H1 (cell line): Measurements from ENCODE around the gene KCND3. TPM values are rescaled to one million over a fixed set of nuclear protein-coding genes. Genes with fewer than 3 reads are reported as not detected.
A peak's percentile ranks its signal among the peaks of the same experiment; 100 is the strongest.

Experiments used
- CTCF ChIA-PET: fragments of 300-600 bp; sonication (Branson Sonifier 250); formaldehyde crosslinking; loops from one replicate; lab custom pipeline; 2021; ENCODE audit not compliant: partially characterized antibody; lab: Charles Lee
- POLR2A ChIA-PET: fragments of 300-600 bp; sonication (Branson Sonifier 250); formaldehyde crosslinking; loops from one replicate; lab custom pipeline; 2021; ENCODE audit warnings: inconsistent platforms; ENCODE audit not compliant: partially characterized antibody; lab: Charles Lee
- DNase-seq, 2 experiments: peaks; one replicate each; pipeline versions ENCODE4 v3.0.0 to v3.0.0-alpha.2; 2010 to 2022; ENCODE audit warnings: low spot score in 2 of 2, low read depth in 1 of 2, mixed read lengths in 1 of 2
- FAIRE-seq: peaks from 2 replicates; lab custom pipeline; 2011; peaks lifted over from hg19 to GRCh38; lab: Jason Lieb, UNC
- H2AFZ ChIP-seq: 2 replicates; pipeline ENCODE4 v1.8.1; 2012; ENCODE audit warnings: low read length, inconsistent platforms
- H2AK5ac ChIP-seq: 2 replicates; pipeline ENCODE4 v1.6.1; 2013; ENCODE audit warnings: low read depth, low read length
- H2BK120ac ChIP-seq: replicated peaks from 2 replicates; pipeline ENCODE3; 2013; ENCODE audit warnings: low read depth, low read length, inconsistent platforms
- H2BK12ac ChIP-seq: 2 replicates; pipeline ENCODE4 v1.6.1; 2013; ENCODE audit warnings: low read depth, low read length
- H2BK15ac ChIP-seq: 2 replicates; pipeline ENCODE4 v1.6.1; 2013; ENCODE audit warnings: low read length
- H2BK20ac ChIP-seq: 2 replicates; pipeline ENCODE4 v1.6.1; 2013; ENCODE audit warnings: low read length
- H2BK5ac ChIP-seq: 2 replicates; pipeline ENCODE4 v1.6.1; 2013; ENCODE audit warnings: low read depth, low read length
- H3K14ac ChIP-seq: 2 replicates; pipeline ENCODE4 v1.6.1; 2013; ENCODE audit warnings: inconsistent platforms; ENCODE audit not compliant: insufficient read length
- H3K18ac ChIP-seq: 2 replicates; pipeline ENCODE4 v1.6.1; 2013; ENCODE audit warnings: low read length; ENCODE audit errors: extremely low read depth
- H3K23ac ChIP-seq: 2 replicates; pipeline ENCODE4 v1.6.1; 2013; ENCODE audit warnings: inconsistent platforms; ENCODE audit not compliant: insufficient read length
- H3K23me2 ChIP-seq: 2 replicates; pipeline ENCODE4 v1.6.1; 2013; ENCODE audit warnings: low read depth, low read length
- H3K27ac ChIP-seq: 2 replicates; pipeline ENCODE4 v1.6.1; 2011; ENCODE audit warnings: low read depth, low read length, inconsistent platforms
- H3K27me3 ChIP-seq, 4 experiments: replicated peaks in 1 of 4; 1 replicate in 1 of 4; 2 replicates in 3 of 4; pipeline versions ENCODE4 v1.6.1 to v1.8.1; 2011 to 2013; ENCODE audit warnings: low read length in 3 of 4, mild to moderate bottlenecking in 3 of 4, inconsistent platforms in 2 of 4, mixed read lengths in 2 of 4, moderate library complexity in 1 of 4; ENCODE audit not compliant: control insufficient read depth in 3 of 4, insufficient read depth in 3 of 4; ENCODE audit errors: extremely low read depth in 1 of 4
- H3K36me3 ChIP-seq, 4 experiments: 2 replicates each; pipeline versions ENCODE4 v1.6.1 to v1.8.1; 2011 to 2013; ENCODE audit warnings: mild to moderate bottlenecking in 4 of 4, low read length in 3 of 4, moderate library complexity in 2 of 4, control low read depth in 1 of 4, inconsistent platforms in 1 of 4; ENCODE audit not compliant: insufficient read depth in 4 of 4, control insufficient read depth in 2 of 4
- H3K4ac ChIP-seq: replicated peaks from 2 replicates; pipeline ENCODE3; 2013; ENCODE audit warnings: low read length, low read depth, mixed read lengths, inconsistent platforms; ENCODE audit not compliant: insufficient read length
- H3K4me1 ChIP-seq, 4 experiments: replicated peaks in 1 of 4; 1 replicate in 1 of 4; 2 replicates in 3 of 4; pipeline versions ENCODE4 v1.6.1 to v1.8.1; 2011 to 2013; ENCODE audit warnings: low read length in 3 of 4, inconsistent platforms in 2 of 4, mixed read lengths in 1 of 4; ENCODE audit not compliant: insufficient read depth in 4 of 4, control insufficient read depth in 3 of 4
- H3K4me2 ChIP-seq, 2 experiments: 2 replicates each; pipeline versions ENCODE4 v1.6.1 to v1.8.1; 2011 to 2013; ENCODE audit warnings: low read depth in 2 of 2, low read length in 2 of 2, control low read depth in 1 of 2, inconsistent platforms in 1 of 2, mild to moderate bottlenecking in 1 of 2; ENCODE audit not compliant: insufficient read depth in 1 of 2
- H3K4me3 ChIP-seq, 4 experiments: fragments of 200-600, 300-600 bp in 1 of 4; sonication (generic), shearing (Covaris generic), sonication (Bioruptor Twin) in 1 of 4; 2 replicates each; pipeline versions ENCODE4 v1.5.1 to v1.8.1; 2011 to 2016; ENCODE audit warnings: low read length in 4 of 4, low read depth in 3 of 4, control low read depth in 2 of 4, inconsistent platforms in 2 of 4, mild to moderate bottlenecking in 2 of 4, mixed read lengths in 1 of 4, moderate library complexity in 1 of 4; ENCODE audit not compliant: insufficient read depth in 2 of 4; ENCODE audit errors: extremely low read depth in 1 of 4
- H3K56ac ChIP-seq: replicated peaks from 2 replicates; pipeline ENCODE3; 2013; ENCODE audit warnings: low read depth, mild to moderate bottlenecking, mixed read lengths, low read length, inconsistent platforms; ENCODE audit not compliant: insufficient read length
- H3K79me1 ChIP-seq: 2 replicates; pipeline ENCODE4 v1.6.1; 2013; ENCODE audit warnings: low read depth, low read length, control low read depth
- H3K79me2 ChIP-seq, 2 experiments: 2 replicates each; pipeline versions ENCODE4 v1.6.1 to v1.8.1; 2012 to 2013; ENCODE audit warnings: low read length in 2 of 2, mild to moderate bottlenecking in 2 of 2, inconsistent platforms in 1 of 2; ENCODE audit not compliant: insufficient read depth in 2 of 2, control insufficient read depth in 1 of 2
- H3K9ac ChIP-seq, 4 experiments: replicated peaks in 1 of 4; 1 replicate in 1 of 4; 2 replicates in 3 of 4; pipeline versions ENCODE4 v1.6.1 to v1.8.1; 2011 to 2013; ENCODE audit warnings: low read depth in 3 of 4, low read length in 3 of 4, control low read depth in 2 of 4, mild to moderate bottlenecking in 2 of 4, moderate library complexity in 2 of 4, inconsistent platforms in 1 of 4; ENCODE audit errors: extremely low read depth in 1 of 4
- H3K9me3 ChIP-seq, 2 experiments: 2 replicates each; pipeline versions ENCODE4 v1.6.1 to v1.8.1; 2012 to 2013; ENCODE audit warnings: mild to moderate bottlenecking in 2 of 2, moderate library complexity in 2 of 2, control low read depth in 1 of 2, inconsistent platforms in 1 of 2, low read depth in 1 of 2, low read length in 1 of 2, mixed read lengths in 1 of 2; ENCODE audit not compliant: insufficient read depth in 2 of 2
- H4K20me1 ChIP-seq, 2 experiments: replicated peaks in 1 of 2; 2 replicates each; pipeline versions ENCODE3 to v1.8.1; 2011 to 2013; ENCODE audit warnings: inconsistent platforms in 2 of 2, low read length in 2 of 2, mild to moderate bottlenecking in 1 of 2; ENCODE audit not compliant: insufficient read depth in 2 of 2, control insufficient read depth in 1 of 2
- H4K5ac ChIP-seq: 2 replicates; pipeline ENCODE4 v1.6.1; 2013; ENCODE audit warnings: low read length, low read depth, mixed read lengths, inconsistent platforms; ENCODE audit not compliant: insufficient read length
- H4K8ac ChIP-seq: 2 replicates; pipeline ENCODE4 v1.8.0; 2013; ENCODE audit warnings: mild to moderate bottlenecking, moderate library complexity, low read length, inconsistent platforms; ENCODE audit not compliant: insufficient read depth; ENCODE audit errors: extremely low read depth
- H4K91ac ChIP-seq: replicated peaks from 2 replicates; pipeline ENCODE3; 2013; ENCODE audit warnings: low read length, mixed read lengths, inconsistent platforms; ENCODE audit not compliant: insufficient read length
- CHD2 ChIP-seq: IDR thresholded peaks from 2 replicates; pipeline ENCODE4 v1.6.1; 2012; ENCODE audit warnings: low read length, improper control_type of control experiment
- CREB1 ChIP-seq: IDR thresholded peaks from 2 replicates; pipeline ENCODE4 v1.6.1; 2012; ENCODE audit warnings: inconsistent platforms
- GABPA ChIP-seq: IDR thresholded peaks from 2 replicates; pipeline ENCODE4 v1.6.1; 2011; ENCODE audit warnings: mild to moderate bottlenecking, low read length, moderate library complexity, borderline replicate concordance; ENCODE audit not compliant: insufficient read depth
- JUN ChIP-seq: IDR thresholded peaks from 2 replicates; pipeline ENCODE4 v1.6.1; 2011; ENCODE audit warnings: low read depth, mild to moderate bottlenecking, improper control_type of control experiment, low read length
- KDM1A ChIP-seq: fragments of 200-600, 300-600 bp; sonication (generic); IDR thresholded peaks from 2 replicates; pipeline ENCODE4 v1.7.1; 2016; ENCODE audit warnings: mild to moderate bottlenecking, low read length, borderline replicate concordance
- KDM5A ChIP-seq: fragments of 200-600 bp; IDR thresholded peaks from 2 replicates; pipeline ENCODE4 v1.7.1; 2012; ENCODE audit warnings: mild to moderate bottlenecking, low read length, inconsistent platforms, mixed read lengths
- RBBP5 ChIP-seq: IDR thresholded peaks from 2 replicates; pipeline ENCODE4 v1.7.1; 2012; ENCODE audit warnings: low read depth, mild to moderate bottlenecking, inconsistent platforms, low read length, moderate library complexity, borderline replicate concordance
- SAP30 ChIP-seq: fragments of 300-600 bp; sonication (generic); IDR thresholded peaks from 2 replicates; pipeline ENCODE4 v1.7.1; 2012; ENCODE audit warnings: low read length, moderate library complexity, mild to moderate bottlenecking, inconsistent platforms; ENCODE audit not compliant: insufficient read depth, insufficient replicate concordance
- SIN3A ChIP-seq, 2 experiments: IDR thresholded peaks in 1 of 2; conservative IDR thresholded peaks in 1 of 2; 2 replicates each; pipeline ENCODE4 v1.6.1; 2011 to 2012; ENCODE audit warnings: low read length in 2 of 2, improper control_type of control experiment in 1 of 2, low read depth in 1 of 2, mild to moderate bottlenecking in 1 of 2
- SIX5 ChIP-seq: IDR thresholded peaks from 2 replicates; pipeline ENCODE4 v1.6.1; 2011; ENCODE audit warnings: mild to moderate bottlenecking, low read depth, low read length
- SP4 ChIP-seq: IDR thresholded peaks from 2 replicates; pipeline ENCODE4 v1.6.1; 2012; ENCODE audit warnings: low read length, inconsistent platforms
- SRF ChIP-seq: IDR thresholded peaks from 2 replicates; pipeline ENCODE4 v1.6.1; 2011; ENCODE audit warnings: mild to moderate bottlenecking, low read depth, low read length, moderate library complexity
- WGBS, 2 experiments: shearing (Covaris generic) in 1 of 2; methylation state at CpG; one replicate each; pipeline versions ENCODE4 v1.1.6 to v1.1.7; 2013 to 2015; ENCODE audit warnings: low lambda C conversion rate in 2 of 2, mixed read lengths in 2 of 2, inconsistent platforms in 1 of 2, low coverage in 1 of 2, missing lambda C conversion rate in 1 of 2; ENCODE audit not compliant: insufficient replicate concordance in 2 of 2, insufficient coverage in 1 of 2, insufficient read length in 1 of 2; ENCODE audit errors: extremely low coverage in 1 of 2, missing lambda C conversion rate in 1 of 2; 5-methylcytosine and 5-hydroxymethylcytosine counted together
- polyA plus RNA-seq, 7 experiments: library from polyadenylated mRNA; depleted of rRNA in 3 of 7; stranded (reverse) in 5 of 7; unstranded in 2 of 7; fragments of >200 nt in 5 of 7; fragments of 200-250 nt in 2 of 7; gene quantifications; 1 replicate in 5 of 7; 2 replicates in 1 of 7; 4 replicates in 1 of 7; pipeline versions ENCODE4 v1.2.1 to v1.2.3, GENCODE V29; 2011 to 2013; ENCODE audit warnings: missing spikeins in 2 of 7, mixed read lengths in 2 of 7
- total RNA-seq: library from RNA; stranded (reverse); fragmentation: NEBNext Ultra II Directional; extraction: Animal tissue kit (Norgen Biotek cat#: 25700); gene quantifications from 2 replicates; pipeline ENCODE4 v1.2.1, GENCODE V29; 2021

KCND3 gene
- total and polyA plus RNA-seq, 2 of the 8 experiments (the other 6 are each of a cell fraction or from before 2014, with no cell fraction given), result 0.14 to 0.48 TPM

DNA sequence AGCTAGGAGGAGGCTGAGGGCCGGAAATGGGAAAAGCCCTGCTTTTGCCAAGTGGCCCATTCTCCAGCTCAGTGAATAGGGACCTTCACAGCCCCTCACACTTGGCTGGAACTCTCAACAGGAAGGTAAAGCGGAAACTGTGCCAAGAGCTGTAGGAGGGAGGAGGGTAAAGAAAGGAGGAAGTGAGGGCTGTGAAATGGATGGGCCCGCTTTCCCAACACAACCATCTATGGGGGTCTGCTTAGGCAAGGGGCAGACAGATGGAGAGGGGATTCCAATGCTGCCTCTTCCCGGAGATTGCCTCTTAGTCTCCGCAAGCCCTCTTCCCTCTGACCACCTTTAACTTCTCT lies 255.5 kb downstream of the KCND3 start:
- 94% methylated on average over 5 of the region's 5 CpGs; no CpG with 5 or more reads in 1 of the 2 experiments for WGBS, 2 experiments
- Histone ChIP-seq H2AFZ (no peak overlapping the region), H3K79me2 (peaks cover 0 to 61% of the 10 kb centered on the region in 2 experiments; a peak in 3 of 4 replicates), H4K5ac (no peak overlapping the region), H2BK15ac (no peak overlapping the region), H4K91ac (no peak overlapping the region), H3K23me2 (peaks cover 7% of the 10 kb centered on the region; the same call in 1 of the 2 replicates), H2BK12ac (no peak overlapping the region), H2BK5ac (no peak overlapping the region), H4K8ac (no peak overlapping the region), H3K23ac (no peak overlapping the region), H2BK20ac (no peak overlapping the region), H3K18ac (no peak overlapping the region), H3K4me2 (no peak overlapping the region), H3K14ac (no peak overlapping the region), H4K20me1 (peaks cover 3 to 10% of the 10 kb centered on the region in 2 experiments), H3K79me1 (peaks cover 15% of the 10 kb centered on the region), H3K56ac (no peak overlapping the region), H3K27ac (no peak overlapping the region), H3K36me3 (peaks cover 0 to 3% (median 1%) of the 10 kb centered on the region in 4 experiments; a peak in 3 of 8 replicates), H3K9ac (no peak overlapping the region), H3K4me3 (no peak overlapping the region), H3K4me1 (peaks cover 19 to 36% (median 28%) of the 10 kb centered on the region in 4 experiments), H2BK120ac (no peak overlapping the region), H3K4ac (no peak overlapping the region), H3K9me3 (no peaks in the 10 kb centered on the region), H2AK5ac (peak overlapping the region; percentile 16; the same call in 1 of the 2 replicates), H3K27me3 (no peaks in the 10 kb centered on the region; a peak in 1 of 7 replicates)
- TF ChIP-seq SP4 (no peak), CHD2 (no peak), SIN3A (conservative IDR thresholded peaks at IDR 0.05 in 1 of 2, IDR thresholded peaks at IDR 0.05 in 1 of 2; ENCODE audit: low read depth in 1 of 2, low read length in 2 of 2) (no peak), SRF (no peak), KDM1A (no peak), GABPA (no peak), JUN (no peak), CREB1 (no peak), KDM5A (no peak), RBBP5 (no peak), SIX5 (no peak), SAP30 (no peak)
- ChIA-PET CTCF (interaction anchor here (0.9 to 42.0 kb wide), 6 partner anchors 4 to 282 kb away, joined by 3 to 1070 read pairs (median 3); partner anchors contain the start of genes DDX20 and INKA2), POLR2A (interaction anchor here (1.0 to 19.0 kb wide), 2 partner anchors 13 to 15 kb away, joined by 5 to 343 read pairs; no protein-coding TSS in a partner anchor)
- no peak for FAIRE-seq
- no peak for DNase-seq
